ENCODE data around the gene RPTOR.

RPTOR gene

GRCh38 chr17:80805032-80805751, 260.6 kb downstream of the RPTOR start:
- H2AFZ ChIP-seq (ENCODE audit: low read depth, low read length) = no peak overlapping the region
- H3K27ac ChIP-seq (ENCODE audit: low read length) = no peak overlapping the region
- no peaks in the 10 kb centered on the region for H3K79me2 ChIP-seq (ENCODE audit: low read length)
- no peaks in the 10 kb centered on the region for H4K20me1 ChIP-seq (ENCODE audit: insufficient read depth, low read length)
- no peaks in the 10 kb centered on the region for H3K27me3 ChIP-seq (ENCODE audit: low read depth, low read length)
- TF ChIP-seq CTCF (IDR thresholded peaks at IDR 0.05; ENCODE audit: low read depth, low read length) = no peak
- TF ChIP-seq EZH2phosphoT487 (IDR thresholded peaks at IDR 0.05; ENCODE audit: low read depth) = no peak
- no peak overlapping the region for H3K9ac ChIP-seq (ENCODE audit: low read length)
- H3K4me3 ChIP-seq (ENCODE audit: low read length) = no peak overlapping the region
- H3K36me3 ChIP-seq (replicated peaks; ENCODE audit: low read depth, low read length) = peaks cover 17% of the 10 kb centered on the region
- H3K4me1 ChIP-seq (ENCODE audit: low read length) = no peaks in the 10 kb centered on the region
- no peak overlapping the region for H3K4me2 ChIP-seq (ENCODE audit: low read length)
- peaks cover 15% of the 10 kb centered on the region for H3K9me3 ChIP-seq (ENCODE audit: insufficient read depth, low read length)

GRCh38 chr17:80807014-80807413, 262.4 kb downstream of the RPTOR start:
- Histone ChIP-seq H3K9me3 (ENCODE audit: insufficient read depth, low read length) (peaks cover 15% of the 10 kb centered on the region), H3K4me2 (ENCODE audit: low read length) (no peak overlapping the region), H2AFZ (ENCODE audit: low read depth, low read length) (no peak overlapping the region), H3K4me1 (ENCODE audit: low read length) (no peaks in the 10 kb centered on the region), H3K9ac (ENCODE audit: low read length) (no peak overlapping the region), H3K27me3 (ENCODE audit: low read depth, low read length) (no peaks in the 10 kb centered on the region), H3K4me3 (ENCODE audit: low read length) (no peak overlapping the region), H3K36me3 (replicated peaks; ENCODE audit: low read depth, low read length) (peaks cover 17% of the 10 kb centered on the region), H4K20me1 (ENCODE audit: insufficient read depth, low read length) (no peaks in the 10 kb centered on the region), H3K79me2 (ENCODE audit: low read length) (no peaks in the 10 kb centered on the region), H3K27ac (ENCODE audit: low read length) (no peak overlapping the region)
- no peak for TF ChIP-seq CTCF (IDR thresholded peaks at IDR 0.05; ENCODE audit: low read depth, low read length)
- TF ChIP-seq EZH2phosphoT487 (IDR thresholded peaks at IDR 0.05; ENCODE audit: low read depth) = no peak

GRCh38 chr17:80807882-80808281, 263.2 kb downstream of the RPTOR start:
- Histone ChIP-seq H3K4me3 (ENCODE audit: low read length) (no peak overlapping the region), H3K9me3 (ENCODE audit: insufficient read depth, low read length) (peaks cover 15% of the 10 kb centered on the region), H3K9ac (ENCODE audit: low read length) (no peak overlapping the region), H3K36me3 (replicated peaks; ENCODE audit: low read depth, low read length) (peaks cover 17% of the 10 kb centered on the region), H4K20me1 (ENCODE audit: insufficient read depth, low read length) (no peaks in the 10 kb centered on the region), H3K27ac (ENCODE audit: low read length) (no peak overlapping the region), H2AFZ (ENCODE audit: low read depth, low read length) (no peak overlapping the region), H3K27me3 (ENCODE audit: low read depth, low read length) (no peaks in the 10 kb centered on the region), H3K4me2 (ENCODE audit: low read length) (no peak overlapping the region), H3K79me2 (ENCODE audit: low read length) (no peaks in the 10 kb centered on the region), H3K4me1 (ENCODE audit: low read length) (no peaks in the 10 kb centered on the region)
- TF ChIP-seq EZH2phosphoT487 (IDR thresholded peaks at IDR 0.05; ENCODE audit: low read depth) (no peak), CTCF (IDR thresholded peaks at IDR 0.05; ENCODE audit: low read depth, low read length) (no peak)

GRCh38 chr17:80811181-80812105, 266.8 kb downstream of the RPTOR start:
- no peak overlapping the region for H3K4me3 ChIP-seq (ENCODE audit: low read length)
- no peaks in the 10 kb centered on the region for H3K27me3 ChIP-seq (ENCODE audit: low read depth, low read length)
- H3K9ac ChIP-seq (ENCODE audit: low read length) = no peak overlapping the region
- no peak overlapping the region for H2AFZ ChIP-seq (ENCODE audit: low read depth, low read length)
- peaks cover 3% of the 10 kb centered on the region; the same call in 1 of the 2 replicates for H3K4me1 ChIP-seq (ENCODE audit: low read length)
- H4K20me1 ChIP-seq (ENCODE audit: insufficient read depth, low read length) = no peaks in the 10 kb centered on the region
- H3K27ac ChIP-seq (ENCODE audit: low read length) = no peak overlapping the region
- TF ChIP-seq CTCF (IDR thresholded peaks at IDR 0.05; ENCODE audit: low read depth, low read length) (no peak), EZH2phosphoT487 (IDR thresholded peaks at IDR 0.05; ENCODE audit: low read depth) (no peak)
- no peaks in the 10 kb centered on the region for H3K79me2 ChIP-seq (ENCODE audit: low read length)
- no peak overlapping the region for H3K4me2 ChIP-seq (ENCODE audit: low read length)
- peaks cover 8% of the 10 kb centered on the region for H3K36me3 ChIP-seq (replicated peaks; ENCODE audit: low read depth, low read length)
- H3K9me3 ChIP-seq (ENCODE audit: insufficient read depth, low read length) = peaks cover 11% of the 10 kb centered on the region
